ENCODE data around the gene TFAP2A. TPM values are rescaled to one million over a fixed set of nuclear protein-coding genes. Genes with fewer than 3 reads are reported as not detected.

TFAP2A gene
- total RNA-seq, 2 experiments from 2014 or later: not detected

GRCh38 chr6:10393544-10394225 lies 21.2 kb downstream of the TFAP2A start:
- H3K9me3 Mint-ChIP-seq: peaks cover 2% of the 10 kb centered on the region
- ChIA-PET CTCF (no interaction called here), POLR2A (no interaction called here)
- intact Hi-C loops (cut with micrococcal nuclease): no loop called here
- H3K27ac Mint-ChIP-seq: no peak overlapping the region
- peaks cover 9% of the 10 kb centered on the region for H3K36me3 Mint-ChIP-seq (ENCODE audit: low read depth)
- no peak for ATAC-seq
- no peak for DNase-seq
- peaks cover 85% of the 10 kb centered on the region for H3K27me3 Mint-ChIP-seq
- H3K4me3 Mint-ChIP-seq: no peak overlapping the region
- TF ChIP-seq CTCF (IDR thresholded peaks at IDR 0.05): no peak
- no peaks in the 10 kb centered on the region for H3K4me1 Mint-ChIP-seq (ENCODE audit: low read depth)

DNA sequence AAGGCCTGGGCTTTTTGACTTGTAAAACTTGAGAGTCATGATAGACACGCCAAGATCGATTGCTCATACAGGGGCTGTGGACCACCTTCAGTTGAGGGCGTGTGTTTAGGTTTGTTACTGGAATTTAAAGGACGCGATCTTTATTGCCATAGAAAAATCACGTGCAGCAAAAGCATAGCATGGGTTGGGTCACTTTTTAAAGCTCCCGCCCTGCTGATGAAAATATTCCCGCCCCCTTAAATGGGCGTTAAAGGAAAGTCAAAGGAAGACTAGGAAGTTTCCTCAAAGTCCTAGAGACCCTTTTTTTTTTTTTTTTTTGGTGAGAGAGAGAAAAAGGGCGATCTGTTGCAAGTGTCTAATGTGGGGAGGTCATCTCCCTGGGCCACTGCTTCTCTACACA lies 23.1 kb downstream of the TFAP2A start:
- DNase-seq (no peak), ATAC-seq (no peak)
- Mint-ChIP-seq H3K27ac (no peak overlapping the region), H3K4me1 (ENCODE audit: low read depth) (no peaks in the 10 kb centered on the region), H3K4me3 (no peak overlapping the region), H3K36me3 (ENCODE audit: low read depth) (peaks cover 9% of the 10 kb centered on the region), H3K27me3 (peaks cover 84% of the 10 kb centered on the region), H3K9me3 (peaks cover 2% of the 10 kb centered on the region)
- intact Hi-C loops (cut with micrococcal nuclease): no loop called here
- TF ChIP-seq CTCF (IDR thresholded peaks at IDR 0.05): no peak
- ChIA-PET CTCF (no interaction called here), POLR2A (no interaction called here)

- DNase-seq (no peak), ATAC-seq (no peak)
- Mint-ChIP-seq H3K36me3 (ENCODE audit: low read depth) (peaks cover 9% of the 10 kb centered on the region), H3K27ac (no peak overlapping the region), H3K27me3 (peaks cover 87% of the 10 kb centered on the region), H3K9me3 (peaks cover 2% of the 10 kb centered on the region), H3K4me1 (ENCODE audit: low read depth) (no peaks in the 10 kb centered on the region), H3K4me3 (no peak overlapping the region)
- CTCF ChIA-PET: no interaction called here
- POLR2A ChIA-PET: no interaction called here
- intact Hi-C loops (cut with micrococcal nuclease): no loop called here
- no peak for TF ChIP-seq CTCF (IDR thresholded peaks at IDR 0.05)
Measured at GRCh38 chr6:10391299-10391630, 23.6 kb downstream of the TFAP2A start.

DNA sequence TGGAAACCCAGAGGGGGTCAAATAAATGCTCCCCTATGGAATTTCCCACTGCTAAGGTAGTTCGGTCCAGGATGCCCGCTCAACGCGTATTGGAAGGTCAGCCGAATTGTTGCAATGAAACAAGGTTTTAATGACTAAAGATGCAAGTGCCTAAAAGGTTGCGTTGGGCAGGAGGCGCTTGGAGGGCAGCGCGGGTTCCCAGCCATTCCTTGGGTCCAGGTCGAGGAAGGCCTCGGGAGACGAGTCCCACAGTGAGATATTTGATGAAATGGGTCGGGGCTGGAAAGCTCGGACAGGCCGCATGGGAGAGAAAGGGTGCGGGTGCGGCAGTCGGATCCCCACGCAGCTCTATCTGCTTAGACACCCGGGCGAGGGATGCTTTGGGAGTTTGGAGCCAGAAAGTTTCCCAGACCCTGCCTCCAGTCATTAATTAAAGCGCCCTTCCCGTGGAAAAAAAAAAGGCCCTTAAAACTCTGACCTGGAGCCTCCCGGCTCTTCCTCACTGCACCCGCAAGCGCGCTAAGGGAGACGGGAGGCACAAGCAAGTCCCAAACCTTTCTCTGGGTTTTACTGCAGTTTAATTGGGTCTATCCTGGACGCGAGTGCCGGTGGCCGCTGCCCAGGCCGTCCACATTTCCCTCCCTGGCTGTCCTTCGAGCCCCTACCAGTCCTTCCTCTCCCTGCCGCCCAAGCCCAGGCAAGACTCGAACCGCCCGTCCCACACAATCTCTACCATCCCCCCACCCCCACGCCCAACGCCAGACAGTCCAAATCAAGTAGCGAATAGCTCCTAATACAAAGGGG lies 24.2 kb downstream of the TFAP2A start:
- Mint-ChIP-seq H3K27me3 (peaks cover 88% of the 10 kb centered on the region), H3K36me3 (ENCODE audit: low read depth) (peaks cover 9% of the 10 kb centered on the region), H3K4me1 (ENCODE audit: low read depth) (no peaks in the 10 kb centered on the region), H3K27ac (no peak overlapping the region), H3K9me3 (peaks cover 2% of the 10 kb centered on the region), H3K4me3 (no peak overlapping the region)
- no peak for DNase-seq
- TF ChIP-seq CTCF (IDR thresholded peaks at IDR 0.05): no peak
- ChIA-PET CTCF (no interaction called here), POLR2A (no interaction called here)
- ATAC-seq: no peak
- intact Hi-C loops (cut with micrococcal nuclease): no loop called here

- DNase-seq (no peak), ATAC-seq (no peak)
- intact Hi-C loops (cut with micrococcal nuclease): no loop called here
- Mint-ChIP-seq H3K4me1 (ENCODE audit: low read depth) (no peaks in the 10 kb centered on the region), H3K36me3 (ENCODE audit: low read depth) (peaks cover 11% of the 10 kb centered on the region), H3K9me3 (peaks cover 2% of the 10 kb centered on the region), H3K27me3 (peaks cover 88% of the 10 kb centered on the region), H3K4me3 (no peak overlapping the region), H3K27ac (no peak overlapping the region)
- CTCF ChIA-PET: no interaction called here
- TF ChIP-seq CTCF (IDR thresholded peaks at IDR 0.05): no peak
- POLR2A ChIA-PET: no interaction called here
Measured at GRCh38 chr6:10389739-10390494, 25.0 kb downstream of the TFAP2A start.
